Measurements from ENCODE around the gene GPR176.
A peak's percentile ranks its signal among the peaks of the same experiment; 100 is the strongest.

The GPR176 gene

GRCh38 chr15:39936187-39936586, 16.1 kb upstream of the GPR176 start:
- CTCF ChIA-PET: interaction anchor here (1.4 to 1.6 kb wide), 2 partner anchors 147 to 151 kb away, joined by 3 to 4 read pairs; no protein-coding TSS in a partner anchor

GRCh38 chr15:39935241-39935640, 15.2 kb upstream of the GPR176 start:
- CTCF ChIA-PET: interaction anchor here (0.7 to 3.1 kb wide), 5 partner anchors 47 to 150 kb away, joined by 3 to 9 read pairs (median 3); no protein-coding TSS in a partner anchor
- Histone ChIP-seq H3K4me1 (ENCODE audit: control extremely low read depth in 1 of 4, control insufficient read depth in 4 of 4, insufficient read depth in 4 of 4, low read length in 3 of 4) (peaks cover 6 to 35% (median 18%) of the 10 kb centered on the region in 4 experiments), H3K4me3 (ENCODE audit: control insufficient read depth in 1 of 7, extremely low read depth in 1 of 7, insufficient read depth in 4 of 7, low read depth in 2 of 7, low read length in 6 of 7) (peak overlapping the region in 4 of 7 experiments; percentile 79 to 91 (median 82)), H3K27me3 (replicated peaks in 2 of 5; ENCODE audit: control insufficient read depth in 4 of 5, insufficient read depth in 5 of 5, low read length in 4 of 5) (no peaks in the 10 kb centered on the region), H3K27ac (ENCODE audit: insufficient read depth in 1 of 2, low read depth in 1 of 2, low read length in 2 of 2, poor library complexity in 1 of 2, severe bottlenecking in 2 of 2) (no peak overlapping the region), H3K36me3 (ENCODE audit: control insufficient read depth in 4 of 4, insufficient read depth in 4 of 4, low read length in 3 of 4) (peaks cover 0 to 20% (median 10%) of the 10 kb centered on the region in 4 experiments), H3K9me3 (ENCODE audit: control extremely low read depth in 1 of 5, control insufficient read depth in 4 of 5, insufficient read depth in 2 of 5, low read depth in 1 of 5, low read length in 4 of 5) (no peaks in the 10 kb centered on the region)
- WGBS (ENCODE audit: insufficient coverage): no CpG with 5 or more reads among the region's 4 CpGs
- no peak for DNase-seq
- POLR2A ChIA-PET: interaction anchor here (0.6 kb wide), 2 partner anchors 113 to 926 kb away, joined by 3 read pairs; no protein-coding TSS in a partner anchor

More at GRCh38 chr15:39936187-39936586, 16.1 kb upstream of the GPR176 start:
- POLR2A ChIA-PET: no interaction called here
- Histone ChIP-seq H3K27ac (ENCODE audit: insufficient read depth in 1 of 2, low read depth in 1 of 2, low read length in 2 of 2, poor library complexity in 1 of 2, severe bottlenecking in 2 of 2) (no peak overlapping the region), H3K4me1 (ENCODE audit: control extremely low read depth in 1 of 4, control insufficient read depth in 4 of 4, insufficient read depth in 4 of 4, low read length in 3 of 4) (peaks cover 6 to 35% (median 18%) of the 10 kb centered on the region in 4 experiments), H3K4me3 (ENCODE audit: control insufficient read depth in 1 of 7, extremely low read depth in 1 of 7, insufficient read depth in 4 of 7, low read depth in 2 of 7, low read length in 6 of 7) (no peak overlapping the region), H3K9me3 (ENCODE audit: control extremely low read depth in 1 of 5, control insufficient read depth in 4 of 5, insufficient read depth in 2 of 5, low read depth in 1 of 5, low read length in 4 of 5) (no peaks in the 10 kb centered on the region), H3K36me3 (ENCODE audit: control insufficient read depth in 4 of 4, insufficient read depth in 4 of 4, low read length in 3 of 4) (peaks cover 2 to 29% (median 17%) of the 10 kb centered on the region in 4 experiments), H3K27me3 (replicated peaks in 2 of 5; ENCODE audit: control insufficient read depth in 4 of 5, insufficient read depth in 5 of 5, low read length in 4 of 5) (no peaks in the 10 kb centered on the region)
- no peak for DNase-seq
- WGBS (ENCODE audit: insufficient coverage): 85% methylated on average over 4 of the region's 7 CpGs

GRCh38 chr15:39934397-39935071, 14.5 kb upstream of the GPR176 start:
- H3K27ac ChIP-seq (ENCODE audit: insufficient read depth in 1 of 2, low read depth in 1 of 2, low read length in 2 of 2, poor library complexity in 1 of 2, severe bottlenecking in 2 of 2): peak overlapping the region; percentile 58 to 85
- H3K9me3 ChIP-seq (ENCODE audit: control extremely low read depth in 1 of 5, control insufficient read depth in 4 of 5, insufficient read depth in 2 of 5, low read depth in 1 of 5, low read length in 4 of 5): no peaks in the 10 kb centered on the region
- H3K4me1 ChIP-seq (ENCODE audit: control extremely low read depth in 1 of 4, control insufficient read depth in 4 of 4, insufficient read depth in 4 of 4, low read length in 3 of 4): peaks cover 6 to 32% (median 18%) of the 10 kb centered on the region in 4 experiments
- peak overlapping the region; percentile 79 to 91 (median 83) for H3K4me3 ChIP-seq (ENCODE audit: control insufficient read depth in 1 of 7, extremely low read depth in 1 of 7, insufficient read depth in 4 of 7, low read depth in 2 of 7, low read length in 6 of 7)
- no peaks in the 10 kb centered on the region for H3K27me3 ChIP-seq (replicated peaks in 2 of 5; ENCODE audit: control insufficient read depth in 4 of 5, insufficient read depth in 5 of 5, low read length in 4 of 5)
- CTCF ChIA-PET: interaction anchor here (0.7 to 3.1 kb wide), 7 partner anchors 8 to 145 kb away, joined by 3 to 9 read pairs (median 3); no protein-coding TSS in a partner anchor
- peak in 2 of 3 donors; percentile 23 to 34 for DNase-seq
- POLR2A ChIA-PET: interaction anchor here (0.6 kb wide), 2 partner anchors 114 to 925 kb away, joined by 3 read pairs; no protein-coding TSS in a partner anchor
- 10% methylated on average over 11 of the region's 13 CpGs for WGBS (ENCODE audit: insufficient coverage)
- peaks cover 0 to 13% (median 4%) of the 10 kb centered on the region in 4 experiments for H3K36me3 ChIP-seq (ENCODE audit: control insufficient read depth in 4 of 4, insufficient read depth in 4 of 4, low read length in 3 of 4)

GRCh38 chr15:39931615-39932014, 11.5 kb upstream of the GPR176 start:
- peak in 2 of 3 donors; percentile 22 to 23 for DNase-seq
- no peaks in the 10 kb centered on the region for H3K9me3 ChIP-seq (ENCODE audit: control extremely low read depth in 1 of 5, control insufficient read depth in 4 of 5, insufficient read depth in 2 of 5, low read depth in 1 of 5, low read length in 4 of 5)
- H3K36me3 ChIP-seq (ENCODE audit: control insufficient read depth in 4 of 4, insufficient read depth in 4 of 4, low read length in 3 of 4): peaks cover 0 to 3% (median 0%) of the 10 kb centered on the region in 4 experiments
- no peak overlapping the region for H3K4me3 ChIP-seq (ENCODE audit: control insufficient read depth in 1 of 7, extremely low read depth in 1 of 7, insufficient read depth in 4 of 7, low read depth in 2 of 7, low read length in 6 of 7)
- H3K27me3 ChIP-seq (replicated peaks in 2 of 5; ENCODE audit: control insufficient read depth in 4 of 5, insufficient read depth in 5 of 5, low read length in 4 of 5): no peaks in the 10 kb centered on the region
- H3K27ac ChIP-seq (ENCODE audit: insufficient read depth in 1 of 2, low read depth in 1 of 2, low read length in 2 of 2, poor library complexity in 1 of 2, severe bottlenecking in 2 of 2): no peak overlapping the region
- WGBS (ENCODE audit: insufficient coverage): no CpG with 5 or more reads among the region's 3 CpGs
- CTCF ChIA-PET: interaction anchor here (0.9 to 1.4 kb wide), 4 partner anchors 43 to 246 kb away, joined by 3 to 5 read pairs (median 4); no protein-coding TSS in a partner anchor
- H3K4me1 ChIP-seq (ENCODE audit: control extremely low read depth in 1 of 4, control insufficient read depth in 4 of 4, insufficient read depth in 4 of 4, low read length in 3 of 4): peaks cover 6 to 24% (median 18%) of the 10 kb centered on the region in 4 experiments
- POLR2A ChIA-PET: no interaction called here

- ChIA-PET POLR2A (no interaction called here), CTCF (no interaction called here)
- Histone ChIP-seq H3K36me3 (ENCODE audit: control insufficient read depth in 4 of 4, insufficient read depth in 4 of 4, low read length in 3 of 4) (no peaks in the 10 kb centered on the region), H3K27ac (ENCODE audit: insufficient read depth in 1 of 2, low read depth in 1 of 2, low read length in 2 of 2, poor library complexity in 1 of 2, severe bottlenecking in 2 of 2) (no peak overlapping the region), H3K4me3 (ENCODE audit: control insufficient read depth in 1 of 7, extremely low read depth in 1 of 7, insufficient read depth in 4 of 7, low read depth in 2 of 7, low read length in 6 of 7) (no peak overlapping the region), H3K27me3 (replicated peaks in 2 of 5; ENCODE audit: control insufficient read depth in 4 of 5, insufficient read depth in 5 of 5, low read length in 4 of 5) (no peaks in the 10 kb centered on the region), H3K9me3 (ENCODE audit: control extremely low read depth in 1 of 5, control insufficient read depth in 4 of 5, insufficient read depth in 2 of 5, low read depth in 1 of 5, low read length in 4 of 5) (no peaks in the 10 kb centered on the region), H3K4me1 (ENCODE audit: control extremely low read depth in 1 of 4, control insufficient read depth in 4 of 4, insufficient read depth in 4 of 4, low read length in 3 of 4) (peaks cover 0 to 8% (median under 1%) of the 10 kb centered on the region in 4 experiments)
- DNase-seq: no peak
- 96% methylated on average over 5 of the region's 5 CpGs for WGBS (ENCODE audit: insufficient coverage)
Observed at GRCh38 chr15:39926526-39926925, 6.5 kb upstream of the GPR176 start.

GRCh38 chr15:39925112-39925842, 5.2 kb upstream of the GPR176 start:
- Histone ChIP-seq H3K36me3 (ENCODE audit: control insufficient read depth in 4 of 4, insufficient read depth in 4 of 4, low read length in 3 of 4) (no peaks in the 10 kb centered on the region), H3K27me3 (replicated peaks in 2 of 5; ENCODE audit: control insufficient read depth in 4 of 5, insufficient read depth in 5 of 5, low read length in 4 of 5) (peaks cover 0 to 3% (median 2%) of the 10 kb centered on the region in 5 experiments), H3K4me3 (ENCODE audit: control insufficient read depth in 1 of 7, extremely low read depth in 1 of 7, insufficient read depth in 4 of 7, low read depth in 2 of 7, low read length in 6 of 7) (no peak overlapping the region), H3K4me1 (ENCODE audit: control extremely low read depth in 1 of 4, control insufficient read depth in 4 of 4, insufficient read depth in 4 of 4, low read length in 3 of 4) (peaks cover 0 to 18% (median 10%) of the 10 kb centered on the region in 4 experiments), H3K9me3 (ENCODE audit: control extremely low read depth in 1 of 5, control insufficient read depth in 4 of 5, insufficient read depth in 2 of 5, low read depth in 1 of 5, low read length in 4 of 5) (no peaks in the 10 kb centered on the region), H3K27ac (ENCODE audit: insufficient read depth in 1 of 2, low read depth in 1 of 2, low read length in 2 of 2, poor library complexity in 1 of 2, severe bottlenecking in 2 of 2) (no peak overlapping the region)
- CTCF ChIA-PET: interaction anchor here (0.9 to 1.2 kb wide), 2 partner anchors 23 to 77 kb away, joined by 3 read pairs; no protein-coding TSS in a partner anchor
- 100% methylated on average over 1 of the region's 5 CpGs for WGBS (ENCODE audit: insufficient coverage)
- DNase-seq: peak in 2 of 3 donors; percentile 54 to 70
- POLR2A ChIA-PET: no interaction called here

Data from common myeloid progenitor, CD34-positive (primary cell).